Heart left ventricle (tissue), 13 donors: ENCODE measurements around the gene RNASET2.

Experiments used
- CTCF ChIP-seq, 12 donors: fragments of 200-600 bp; sonication (generic) in 4 of 12; IDR thresholded peaks; one replicate each; pipeline versions ENCODE4 v1.5.0 to v1.8.0; 2018 to 2022; ENCODE audit warnings: antibody characterized with exemption in 12 of 12, mild to moderate bottlenecking in 5 of 12
- POLR2A ChIP-seq, 2 donors: fragments of 450-650 bp; IDR thresholded peaks; one replicate each; pipeline ENCODE4 v1.6.1; 2017; ENCODE audit warnings: antibody characterized with exemption in 2 of 2, mild to moderate bottlenecking in 2 of 2, moderate library complexity in 2 of 2
- donor health status: ischemic (EF 13 %, LVEDD 7.1; RV severe dilation, severe dysfunction).
- donor health status: DM: no; HTN: yes; CAD: no.
- donor health status: DM: no; HTN: no; CAD: no.
- donor health status: ischemic (EF 25% LVEDD 6.9; RV normal size, moderate dysfunction).
- donor health status: ischemic (EF 25% LVEDD 5.7; RV mildly dilated, moderate dysfunction).
- donor health status: ischemic (EF 35%, LVEDD 5.7; RV mildly dilated, moderate dysfunction).
- donor health status: nonischemic (EF 11% LVEDD 7.7; RV severe dilation, severe dysfunction).
- donor health status: DM: yes; HTN: yes; CAD: no.
- donor health status: PGD.
- donor health status: ischemic (EF 29% LVEDD 5.4; RV normal size, mild dysfunction).
- donor health status: nonischemic (EF 23%, LVEDD 6.1; RV moderate dilation, normal function).

DNA sequence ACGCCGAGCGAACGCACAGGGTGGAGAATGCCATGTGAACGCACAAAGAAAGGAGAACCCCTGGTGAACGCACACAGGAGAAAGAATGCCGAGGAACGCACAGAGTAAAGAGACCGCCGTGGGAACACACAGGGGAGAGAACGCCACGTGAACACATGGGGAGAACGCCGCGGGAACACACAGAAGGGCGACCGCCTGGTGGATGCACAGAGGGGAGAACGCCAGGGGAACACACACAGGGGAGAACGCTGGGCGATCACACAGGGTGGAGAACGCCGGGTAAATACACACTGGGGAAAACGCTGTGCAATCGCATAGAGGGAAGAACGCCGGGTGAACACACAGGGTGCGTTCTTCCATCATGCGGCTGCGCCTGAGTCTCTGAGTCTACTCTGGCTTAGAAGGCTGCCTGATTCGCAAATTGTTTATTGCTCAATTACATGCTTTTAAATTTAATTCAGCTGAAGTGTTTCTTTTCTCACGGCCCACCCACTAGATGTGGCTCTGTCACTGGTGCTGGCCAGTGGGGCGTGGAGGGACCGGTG is 54.1 kb downstream of the RNASET2 start:
- TF ChIP-seq POLR2A (IDR thresholded peaks at IDR 0.05) (no peak), CTCF (IDR thresholded peaks at IDR 0.05) (no peak)
